ENCODE results near the gene OGDHL. TPM values are rescaled to one million over a fixed set of nuclear protein-coding genes. Genes with fewer than 3 reads are reported as not detected.

OGDHL gene
- total RNA-seq, 1 experiment from 2014 or later, result 22.6 TPM

DNA sequence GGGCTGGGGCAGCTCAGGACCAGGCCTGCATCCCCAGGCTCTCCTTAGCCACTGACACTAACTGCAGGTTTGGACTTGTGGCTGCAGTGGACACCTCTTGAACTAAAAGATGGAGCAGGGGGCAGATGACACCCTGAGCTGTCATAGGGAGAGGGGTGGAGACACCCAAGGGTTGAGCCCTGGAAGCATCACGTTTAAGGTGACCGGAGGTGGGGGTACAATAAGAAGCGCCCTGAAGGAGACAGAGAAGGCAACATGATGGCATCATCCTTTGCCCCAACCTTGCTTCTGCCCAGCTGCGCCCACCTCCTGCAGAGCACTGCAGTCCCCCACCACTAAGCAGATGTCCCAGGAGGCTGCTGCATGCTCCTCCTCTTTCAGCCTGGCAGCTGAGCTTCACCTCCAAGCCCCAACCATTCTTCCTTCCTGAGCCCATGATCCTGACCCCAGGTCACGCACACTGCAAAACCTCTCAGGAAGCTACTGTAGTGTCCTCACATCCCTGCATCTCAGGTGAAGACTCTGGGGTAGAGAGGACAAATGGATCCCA is 25.5 kb downstream of the OGDHL start:
- Histone ChIP-seq H4K8ac (replicated peaks; ENCODE audit: insufficient read length, low read depth, low read length) (no peak overlapping the region), H3K56ac (ENCODE audit: insufficient read length, low read depth, low read length) (no peak overlapping the region), H3K23me2 (ENCODE audit: insufficient read length, low read depth, low read length, poor library complexity, severe bottlenecking) (no peaks in the 10 kb centered on the region), H2AK5ac (ENCODE audit: insufficient read length, low read length) (no peak overlapping the region), H3K79me2 (ENCODE audit: insufficient read depth, low read length) (no peaks in the 10 kb centered on the region), H3T11ph (ENCODE audit: low read length) (no peak overlapping the region), H2BK5ac (ENCODE audit: insufficient read length, low read length) (no peak overlapping the region), H3K4me1 (ENCODE audit: insufficient read depth, low read length) (no peaks in the 10 kb centered on the region), H4K91ac (ENCODE audit: insufficient read length, low read depth, low read length) (no peak overlapping the region), H3K9ac (ENCODE audit: extremely low read depth, insufficient read length, low read length) (no peak overlapping the region), H4K5ac (ENCODE audit: insufficient read length, low read depth, low read length) (no peak overlapping the region), H3K14ac (ENCODE audit: insufficient read depth, low read length) (no peak overlapping the region), H3K23ac (ENCODE audit: insufficient read length, low read depth, low read length) (no peak overlapping the region), H2BK15ac (ENCODE audit: low read depth, low read length) (no peak overlapping the region), H2BK20ac (ENCODE audit: low read depth, low read length, poor library complexity, severe bottlenecking) (no peak overlapping the region), H2BK120ac (ENCODE audit: low read depth, low read length, poor library complexity, severe bottlenecking) (no peak overlapping the region), H3K4ac (ENCODE audit: low read depth, low read length) (no peak overlapping the region), H3K18ac (ENCODE audit: insufficient read length, low read depth, low read length) (no peak overlapping the region), H2AFZ (ENCODE audit: low read length) (no peak overlapping the region), H2BK12ac (ENCODE audit: insufficient read length, low read depth, low read length) (no peak overlapping the region), H3K9me3 (ENCODE audit: control insufficient read depth, low read depth, low read length) (no peaks in the 10 kb centered on the region), H3K4me2 (ENCODE audit: insufficient read depth, insufficient read length, low read length) (no peak overlapping the region), H3K27me3 (ENCODE audit: insufficient read depth, low read length) (no peaks in the 10 kb centered on the region), H4K20me1 (ENCODE audit: control insufficient read depth, insufficient read depth, insufficient read length) (peaks cover under 1% of the 10 kb centered on the region), H3K79me1 (ENCODE audit: insufficient read depth, low read depth, low read length, poor library complexity, severe bottlenecking) (no peaks in the 10 kb centered on the region), H3K27ac (ENCODE audit: insufficient read length, low read depth, low read length) (no peak overlapping the region)
- TF ChIP-seq, protein P1, sequence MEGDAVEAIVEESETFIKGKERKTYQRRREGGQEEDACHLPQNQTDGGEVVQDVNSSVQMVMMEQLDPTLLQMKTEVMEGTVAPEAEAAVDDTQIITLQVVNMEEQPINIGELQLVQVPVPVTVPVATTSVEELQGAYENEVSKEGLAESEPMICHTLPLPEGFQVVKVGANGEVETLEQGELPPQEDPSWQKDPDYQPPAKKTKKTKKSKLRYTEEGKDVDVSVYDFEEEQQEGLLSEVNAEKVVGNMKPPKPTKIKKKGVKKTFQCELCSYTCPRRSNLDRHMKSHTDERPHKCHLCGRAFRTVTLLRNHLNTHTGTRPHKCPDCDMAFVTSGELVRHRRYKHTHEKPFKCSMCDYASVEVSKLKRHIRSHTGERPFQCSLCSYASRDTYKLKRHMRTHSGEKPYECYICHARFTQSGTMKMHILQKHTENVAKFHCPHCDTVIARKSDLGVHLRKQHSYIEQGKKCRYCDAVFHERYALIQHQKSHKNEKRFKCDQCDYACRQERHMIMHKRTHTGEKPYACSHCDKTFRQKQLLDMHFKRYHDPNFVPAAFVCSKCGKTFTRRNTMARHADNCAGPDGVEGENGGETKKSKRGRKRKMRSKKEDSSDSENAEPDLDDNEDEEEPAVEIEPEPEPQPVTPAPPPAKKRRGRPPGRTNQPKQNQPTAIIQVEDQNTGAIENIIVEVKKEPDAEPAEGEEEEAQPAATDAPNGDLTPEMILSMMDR (conservative IDR thresholded peaks at IDR 0.05), result no peak
- H3K9me3 Mint-ChIP-seq, result 0 out of 5 replicates have a peak, but pooled peaks cover 0 to 2% of the 10 kb centered on the region in 2 experiments
- DNase-seq, result peak; percentile 14
- no peaks in the 10 kb centered on the region for H3K4me1 Mint-ChIP-seq
- H3K36me3 Mint-ChIP-seq (ENCODE audit: insufficient read depth in 1 of 3, low read depth in 3 of 3), result peaks cover 8 to 13% (median 12%) of the 10 kb centered on the region in 3 experiments; a peak in 5 of 7 replicates
- H3K4me3 Mint-ChIP-seq, result no peak overlapping the region
- no peaks in the 10 kb centered on the region for H3K27me3 Mint-ChIP-seq (ENCODE audit: low read depth)
- H3K27ac Mint-ChIP-seq, result no peak overlapping the region
- no CpG with 5 or more reads among the region's 5 CpGs for WGBS (ENCODE audit: extremely low coverage, insufficient read length, low lambda C conversion rate)

All from H9 (cell line).